H1 (cell line): ENCODE measurements around the gene GLRX. TPM values are rescaled to one million over a fixed set of nuclear protein-coding genes. Genes with fewer than 3 reads are reported as not detected.

ENCODE experiments used
- CEBPB ChIP-seq: IDR thresholded peaks from 2 replicates; pipeline ENCODE4 v1.6.1; 2012; ENCODE audit warnings: low read depth, low read length
- FOSL1 ChIP-seq: IDR thresholded peaks from 2 replicates; pipeline ENCODE4 v1.6.1; 2011; ENCODE audit warnings: mild to moderate bottlenecking, low read depth, low read length, moderate library complexity; ENCODE audit not compliant: insufficient read depth
- RBBP5 ChIP-seq: IDR thresholded peaks from 2 replicates; pipeline ENCODE4 v1.7.1; 2012; ENCODE audit warnings: low read depth, mild to moderate bottlenecking, inconsistent platforms, low read length, moderate library complexity, borderline replicate concordance
- TBP ChIP-seq: IDR thresholded peaks from 2 replicates; pipeline ENCODE4 v1.6.1; 2011; ENCODE audit warnings: low read depth, low read length, improper control_type of control experiment
- polyA plus RNA-seq, 7 experiments: library from polyadenylated mRNA; depleted of rRNA in 3 of 7; stranded (reverse) in 5 of 7; unstranded in 2 of 7; fragments of >200 nt in 5 of 7; fragments of 200-250 nt in 2 of 7; gene quantifications; 1 replicate in 5 of 7; 2 replicates in 1 of 7; 4 replicates in 1 of 7; pipeline versions ENCODE4 v1.2.1 to v1.2.3, GENCODE V29; 2011 to 2013; ENCODE audit warnings: missing spikeins in 2 of 7, mixed read lengths in 2 of 7
- total RNA-seq: library from RNA; stranded (reverse); fragmentation: NEBNext Ultra II Directional; extraction: Animal tissue kit (Norgen Biotek cat#: 25700); gene quantifications from 2 replicates; pipeline ENCODE4 v1.2.1, GENCODE V29; 2021

Gene GLRX
- total and polyA plus RNA-seq, 2 of the 8 experiments (the other 6 are each of a cell fraction or from before 2014, with no cell fraction given): 22.9 to 31.2 TPM

DNA sequence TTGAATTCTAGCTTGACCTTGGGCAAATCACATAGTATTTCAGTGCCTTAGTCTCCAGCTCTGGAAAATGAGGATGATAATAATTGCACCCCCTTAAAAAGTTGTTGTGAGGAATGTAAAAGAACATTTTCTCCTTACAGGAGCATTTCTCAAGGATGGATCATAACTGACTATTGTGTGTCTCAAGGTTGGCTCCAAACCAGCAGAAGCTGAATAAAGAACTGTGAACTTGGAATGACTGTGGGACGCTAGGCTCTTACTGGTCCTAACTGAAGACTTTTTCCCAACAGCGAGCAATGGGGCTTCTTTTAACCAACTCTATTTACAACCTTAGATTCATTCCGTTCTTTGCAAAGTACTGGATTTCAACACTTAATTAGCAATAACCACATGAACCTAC is 26.2 kb upstream of the GLRX start (continued):
- no peak for TF ChIP-seq FOSL1
- no peak for TF ChIP-seq RBBP5
- no peak for TF ChIP-seq TBP
- no peak for TF ChIP-seq CEBPB
